Islet precursor cell (in vitro differentiated cells): ENCODE measurements around the gene HSPB8.
"Not testable (repeated sequence)": the region's sequence is repeated elsewhere in the genome, so short reads cannot be mapped to it uniquely, and the experiment has no call there.

Source experiments
- DNase-seq: peaks from one replicate; pipeline ENCODE4 v3.0.0-alpha.2; 2018

Gene HSPB8

DNA sequence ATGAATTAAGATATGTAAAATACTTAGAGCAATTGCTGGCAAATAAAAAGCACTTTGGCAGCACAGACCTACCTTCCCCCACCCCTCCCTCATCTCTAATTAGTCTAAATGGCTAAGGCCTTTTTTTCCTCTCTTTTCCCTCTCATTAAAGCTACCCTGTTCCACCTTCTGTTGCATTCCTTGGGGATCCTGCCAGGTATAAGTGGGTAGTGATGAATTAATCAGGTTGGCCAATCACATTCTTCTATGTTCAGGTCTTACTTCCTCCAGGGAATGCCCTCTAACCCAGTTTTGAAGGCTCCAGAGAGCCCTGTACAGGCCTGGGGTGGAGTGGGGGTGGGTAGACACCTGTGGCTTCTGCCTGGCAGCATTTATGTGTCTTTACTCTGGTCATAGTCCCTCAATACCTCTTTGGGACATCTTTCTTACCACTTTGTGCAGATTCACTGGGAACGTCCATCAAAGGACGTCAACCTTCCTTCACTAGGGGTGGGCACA, 28.4 kb downstream of the HSPB8 start:
- peak; percentile 46 for DNase-seq

DNA sequence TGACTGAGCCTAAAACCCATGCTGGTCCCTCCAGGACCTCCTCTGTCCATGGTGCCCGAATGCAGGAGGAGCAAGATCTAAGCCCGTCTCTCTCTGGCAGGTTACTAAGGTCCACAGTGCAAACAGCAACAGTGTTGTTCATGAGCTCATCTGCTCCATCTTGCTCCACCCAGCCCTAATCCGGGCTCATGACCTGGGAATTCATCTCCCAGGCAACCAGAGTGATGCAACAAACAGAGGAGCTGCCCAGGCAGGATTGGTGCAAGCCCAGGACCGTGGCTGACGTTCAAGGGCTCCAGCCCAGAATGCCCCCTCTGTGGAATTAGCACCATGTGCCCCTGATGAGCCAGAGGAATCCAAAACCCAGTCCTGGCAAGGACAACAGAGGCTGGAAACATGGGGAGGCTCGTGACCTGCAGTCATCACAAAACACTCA, 29.9 kb downstream of the HSPB8 start:
- peak; percentile 88 for DNase-seq

DNA sequence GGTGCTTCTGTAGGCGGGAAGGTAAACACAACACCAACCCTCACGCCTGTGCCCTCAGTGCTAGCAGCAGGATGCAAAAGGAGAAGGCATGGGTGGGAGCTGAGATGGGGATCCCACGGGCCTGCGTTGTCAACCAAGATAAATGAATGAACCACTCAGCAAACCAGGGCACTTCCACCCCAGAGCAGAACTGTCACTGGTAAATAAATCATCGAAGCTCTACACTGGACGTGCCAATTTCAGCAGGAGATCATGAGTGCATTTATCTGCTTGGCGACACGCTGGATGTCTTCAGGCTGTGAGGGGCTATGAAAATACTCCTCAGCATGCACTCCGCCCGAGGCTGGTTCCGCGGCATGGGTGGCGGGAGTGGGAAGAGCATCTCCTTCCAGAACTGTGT, 33.2 kb downstream of the HSPB8 start:
- peak; percentile 41 for DNase-seq

DNA sequence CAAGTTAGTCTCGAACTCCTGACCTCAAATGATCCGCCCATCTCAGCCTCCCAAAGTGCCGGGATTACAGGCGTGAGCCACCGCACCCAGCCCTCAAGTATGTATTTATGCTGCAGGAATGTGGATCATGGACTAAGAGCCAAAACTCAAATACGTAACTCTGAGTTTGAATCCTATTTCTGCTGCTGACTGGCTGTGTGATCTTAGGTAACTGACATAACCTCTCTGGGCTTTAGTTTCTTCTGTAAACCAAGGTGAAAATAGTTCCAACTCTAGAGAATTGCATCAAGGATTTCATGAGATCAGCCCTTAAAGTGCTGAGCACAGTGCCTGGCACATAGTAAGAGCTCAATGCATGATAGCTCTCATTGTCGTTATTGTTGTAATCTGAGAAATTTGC, 37.4 kb downstream of the HSPB8 start:
- no peak for DNase-seq

DNA sequence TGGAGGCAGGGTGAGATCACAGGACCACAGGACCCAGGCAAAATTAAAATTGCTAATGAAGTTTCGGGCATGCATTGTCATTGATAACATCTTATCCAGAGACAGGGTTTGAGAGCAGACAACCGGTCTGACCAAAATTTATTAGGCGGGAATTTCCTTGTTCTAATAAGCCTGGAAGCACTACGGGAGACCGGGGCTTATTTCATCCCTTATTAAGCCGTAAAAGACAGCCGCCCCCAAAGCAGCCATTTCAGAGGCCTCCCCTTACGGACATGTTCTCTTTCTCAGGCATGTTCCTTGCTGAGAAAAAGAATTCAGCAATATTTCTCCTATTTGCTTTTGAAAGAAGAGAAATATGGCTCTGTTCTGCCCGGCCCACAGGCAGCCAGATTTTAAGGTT, 40.1 kb downstream of the HSPB8 start:
- not testable (repeated sequence) for DNase-seq

DNA sequence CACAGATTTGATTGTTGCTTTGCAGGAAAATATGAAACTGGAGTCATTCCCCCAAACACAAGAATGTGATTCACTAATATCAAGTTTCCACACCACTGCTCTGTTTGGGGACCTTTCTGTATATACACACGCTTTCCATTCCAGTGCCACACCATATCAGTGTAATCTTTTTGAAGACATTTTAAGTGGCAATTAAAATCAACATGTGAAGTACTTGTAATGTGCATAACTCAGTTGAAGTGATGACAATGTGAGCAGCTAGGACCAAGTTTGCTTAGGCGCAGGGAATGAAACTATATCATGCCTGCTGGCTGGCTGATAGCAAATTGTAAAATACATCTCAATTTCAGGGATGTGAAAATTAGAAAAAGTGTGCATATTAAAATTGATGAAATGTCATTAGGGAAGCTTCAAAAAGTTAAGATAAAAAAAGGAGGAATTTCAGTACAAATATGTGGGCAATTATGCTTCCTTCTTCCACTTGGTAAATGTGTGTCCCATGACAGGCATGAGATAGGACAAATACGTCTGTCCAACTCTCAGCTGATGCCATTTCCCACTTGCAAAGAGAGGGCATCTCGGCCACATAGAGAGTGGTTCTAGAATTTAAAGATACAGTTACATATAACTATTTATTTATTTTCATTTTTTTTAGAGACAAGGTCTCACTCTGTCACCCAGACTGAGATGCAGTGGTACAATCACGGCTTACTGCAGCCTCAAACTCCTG, 43.7 kb downstream of the HSPB8 start:
- no peak for DNase-seq

DNA sequence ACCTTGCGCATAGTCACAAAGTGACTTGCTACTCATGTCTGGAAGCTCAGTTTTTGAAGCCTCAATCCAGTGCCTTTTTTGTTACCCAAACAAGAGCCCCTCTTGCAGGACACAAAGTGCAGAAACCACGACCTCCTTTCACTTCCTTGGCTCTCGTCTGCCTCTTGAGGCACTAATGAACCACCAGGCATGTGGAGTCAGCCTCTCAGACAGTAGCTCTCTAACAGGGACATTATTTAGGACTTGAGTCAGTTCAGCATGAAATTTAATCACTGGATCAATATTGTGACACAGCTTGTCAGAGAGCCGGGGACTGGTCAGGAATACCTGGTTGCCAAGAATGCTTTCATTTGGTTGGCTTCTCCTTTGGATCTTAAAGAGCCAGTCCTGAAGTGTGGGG, 46.7 kb downstream of the HSPB8 start:
- peak; percentile 74 for DNase-seq

DNA sequence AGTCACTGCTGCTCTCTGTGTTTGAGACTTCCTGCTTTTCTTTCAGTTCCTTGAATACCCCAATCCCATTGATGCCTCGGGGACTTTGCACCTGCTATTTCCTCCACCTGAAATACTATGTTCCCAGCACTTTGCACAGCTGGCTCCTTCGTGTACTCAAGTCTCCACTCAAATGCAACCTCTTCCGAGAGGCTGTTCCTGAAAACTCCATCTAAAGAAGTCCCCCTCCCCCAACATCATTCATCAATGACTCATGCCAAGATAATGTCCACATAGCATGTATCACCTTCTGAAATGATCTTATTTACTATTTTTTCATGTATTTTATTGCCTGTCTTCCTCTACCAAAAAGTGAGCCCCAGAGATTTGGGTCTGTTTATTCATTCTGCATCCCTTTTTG, 48.6 kb downstream of the HSPB8 start:
- no peak for DNase-seq

DNA sequence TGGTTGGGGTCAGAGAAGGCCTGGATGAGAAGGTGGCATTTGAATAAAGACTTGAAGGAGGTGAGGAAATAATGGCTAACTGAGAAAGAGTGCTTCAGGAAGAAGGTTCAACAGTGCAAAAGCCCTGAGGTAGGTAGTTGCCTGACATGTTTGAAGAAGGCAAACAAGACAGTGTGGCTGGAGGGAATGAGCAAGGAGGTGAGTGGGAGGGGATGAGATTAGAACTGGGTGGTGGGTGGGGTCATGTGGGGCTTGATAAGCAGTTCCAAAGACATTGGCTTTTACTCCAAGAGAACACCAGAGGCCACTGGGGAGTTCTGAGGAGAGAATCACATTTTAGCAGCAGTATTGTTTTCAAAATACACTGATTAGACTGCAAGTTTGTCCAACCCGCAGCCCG, 50.5 kb downstream of the HSPB8 start:
- DNase-seq = no peak

DNA sequence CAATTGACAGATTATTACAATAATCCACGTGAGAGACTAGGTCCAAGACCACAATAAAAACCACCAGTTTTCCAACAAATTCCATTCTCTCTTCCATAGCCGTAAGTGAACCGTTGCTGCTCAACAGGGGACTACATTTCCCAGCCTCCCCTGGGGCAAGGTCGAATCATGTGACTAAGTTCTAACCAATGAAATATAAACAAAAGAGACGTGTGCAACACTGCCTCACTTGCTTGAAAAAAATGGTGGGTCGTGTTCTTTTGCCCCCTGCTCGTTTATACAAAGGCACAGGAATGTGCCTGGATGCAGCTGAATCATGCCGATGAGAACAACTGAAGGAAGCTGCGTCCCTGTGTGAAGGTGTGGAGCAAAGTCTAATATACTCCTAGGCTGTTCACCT, 51.1 kb downstream of the HSPB8 start:
- peak; percentile 87 for DNase-seq

DNA sequence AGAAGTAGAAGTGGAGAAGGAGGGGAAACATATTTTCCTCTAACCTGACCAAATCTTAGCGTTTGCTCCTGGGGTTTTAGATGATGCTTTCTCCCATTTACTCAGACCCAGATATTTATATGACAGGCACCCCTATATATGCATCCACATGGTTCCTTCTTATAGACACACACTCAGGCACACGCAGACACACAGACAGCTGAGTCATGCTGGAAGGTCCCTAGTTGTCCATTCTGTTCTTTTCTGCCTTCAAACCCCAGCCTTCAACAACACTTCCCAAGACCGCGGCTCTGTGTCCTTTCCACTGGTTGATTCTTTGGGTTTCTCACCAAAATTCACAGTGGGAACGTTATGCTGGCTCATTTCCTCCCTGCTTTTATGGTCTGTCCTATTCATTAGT, 52.1 kb downstream of the HSPB8 start:
- no peak for DNase-seq

DNA sequence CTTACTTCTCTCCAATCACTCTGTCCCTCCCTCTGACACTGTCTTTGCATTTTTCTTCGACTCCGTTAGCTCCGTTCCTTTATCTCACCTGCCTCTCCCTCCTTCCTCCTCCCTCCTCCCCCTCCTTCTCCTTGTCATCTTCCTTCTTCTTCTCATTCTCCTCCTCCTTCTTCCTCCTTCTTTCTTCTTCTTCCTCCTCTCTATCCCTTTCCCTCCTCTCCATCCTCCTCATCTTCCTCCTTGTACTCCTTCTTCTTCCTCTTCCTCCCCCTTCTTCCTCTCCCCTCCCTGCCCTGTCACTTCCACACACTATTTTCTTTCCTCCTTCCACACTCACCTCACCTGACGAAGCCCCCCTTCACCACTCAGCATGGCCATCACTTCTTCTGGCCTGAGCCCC, 53.0 kb downstream of the HSPB8 start:
- DNase-seq = no peak

DNA sequence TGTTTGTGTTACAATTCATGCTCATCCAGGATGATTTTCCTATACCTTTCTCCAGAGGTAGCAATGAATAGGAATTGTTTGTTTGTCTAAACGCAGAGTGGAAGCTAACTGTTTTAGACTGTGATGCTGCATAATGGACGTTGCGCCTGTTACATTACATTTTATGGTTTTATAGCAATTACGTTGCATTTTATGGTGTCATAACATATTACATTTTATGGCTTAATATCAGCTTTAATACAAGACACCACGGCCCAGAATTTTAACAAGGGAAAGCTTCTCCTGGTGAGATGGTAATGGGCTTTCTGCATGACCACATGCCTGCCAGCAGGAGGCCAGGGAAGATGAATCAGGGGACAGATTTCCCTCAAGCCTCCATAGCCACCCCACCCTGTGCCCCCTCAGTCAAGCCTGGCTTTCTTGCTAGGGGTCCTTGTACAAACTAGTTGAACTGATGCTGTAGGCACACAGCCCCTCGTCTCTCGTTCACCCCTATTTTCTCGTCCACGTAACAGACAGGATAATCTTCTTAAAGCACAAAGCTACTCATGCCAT, 56.5 kb downstream of the HSPB8 start:
- DNase-seq = peak; percentile 72

DNA sequence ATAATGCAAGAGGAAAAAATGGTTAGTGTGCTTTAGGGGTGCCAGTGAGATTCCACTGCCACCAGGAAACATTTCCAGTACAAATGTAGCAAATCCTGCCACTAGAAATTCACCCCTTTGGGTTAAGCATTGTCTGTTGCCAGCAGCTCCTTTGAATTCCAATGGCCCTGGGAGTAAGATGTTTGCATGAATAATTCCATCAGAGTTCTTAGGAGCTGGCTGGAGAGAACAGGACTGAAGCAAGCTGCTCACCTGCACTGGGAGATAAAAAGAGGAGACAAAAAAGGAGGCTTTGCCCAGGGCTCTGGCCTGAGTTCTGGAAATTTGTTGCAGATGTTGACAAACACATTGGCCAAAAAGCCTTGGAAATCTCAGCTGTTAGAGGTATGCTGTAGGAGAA, 57.6 kb downstream of the HSPB8 start:
- no peak for DNase-seq

DNA sequence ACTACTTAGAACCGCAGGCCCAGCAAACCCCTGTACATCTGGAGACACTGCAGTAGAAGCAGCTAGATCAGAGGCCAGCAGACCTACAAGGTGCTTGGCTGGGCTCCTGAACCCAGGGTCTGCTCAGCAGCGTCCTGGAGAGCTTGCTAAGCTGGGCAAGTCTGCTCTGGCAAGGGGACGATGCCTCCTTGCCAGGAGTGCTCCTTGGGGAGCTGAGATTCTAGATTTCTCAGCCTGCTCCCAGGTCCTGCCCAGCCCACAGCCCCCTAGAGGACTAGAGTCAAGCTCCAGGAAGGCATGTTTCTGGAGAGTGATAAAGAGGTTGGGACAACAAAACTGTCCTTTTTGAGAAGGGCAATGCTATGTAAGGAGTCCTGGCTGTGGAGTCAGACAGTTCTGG, 60.3 kb downstream of the HSPB8 start:
- DNase-seq = no peak

DNA sequence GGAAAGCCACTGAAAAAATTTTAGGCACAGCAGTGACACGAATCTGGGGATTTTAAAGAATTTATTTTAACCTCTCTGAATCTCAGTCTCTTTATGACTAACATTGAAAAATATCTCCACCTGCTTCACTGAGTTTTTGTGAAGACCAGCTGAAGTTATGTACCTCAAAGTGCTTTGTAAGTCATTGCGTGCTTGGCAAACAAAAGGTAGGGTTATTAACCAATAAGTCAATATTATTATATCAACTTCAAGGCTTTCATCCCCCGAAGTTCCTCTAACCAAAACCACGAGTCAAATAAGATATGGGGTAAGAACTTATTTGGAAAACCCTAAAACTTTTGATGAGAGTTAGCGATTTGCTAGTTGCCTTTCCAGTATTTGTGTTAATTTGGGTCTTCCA, 62.3 kb downstream of the HSPB8 start:
- no peak for DNase-seq

DNA sequence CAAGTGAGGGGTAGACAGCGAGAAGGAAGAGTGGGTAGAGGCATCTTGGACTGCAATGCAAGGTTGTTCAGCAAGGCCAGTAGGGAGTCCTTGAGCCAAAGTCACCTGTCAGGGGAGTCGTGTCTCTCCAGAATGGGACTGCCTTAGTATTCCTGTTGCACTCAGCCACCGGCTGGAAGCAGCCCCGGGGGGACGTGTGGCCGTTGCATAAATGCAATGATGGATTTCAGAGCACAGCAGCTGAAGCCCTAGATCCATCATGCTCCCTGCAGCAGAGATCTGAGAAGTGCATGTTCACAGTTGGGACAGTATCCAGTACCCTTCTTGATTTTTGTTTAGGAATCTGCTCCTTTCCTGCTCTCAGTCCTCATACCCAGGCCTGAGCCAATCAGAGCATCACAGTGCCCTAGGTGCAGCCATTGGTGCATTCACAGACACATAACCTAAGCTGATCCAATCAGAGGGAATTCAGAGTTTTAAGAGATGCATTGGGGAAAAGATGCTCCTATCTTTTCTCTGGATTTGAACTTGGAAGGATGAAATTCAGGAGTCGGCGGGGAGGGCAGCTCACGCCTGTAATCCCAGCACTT, 62.9 kb downstream of the HSPB8 start:
- no peak for DNase-seq
